Thymus (tissue), 11 donors: ENCODE data around the gene DMD. TPM values are rescaled to one million over a fixed set of nuclear protein-coding genes. Genes with fewer than 3 reads are reported as not detected.

Experiments used
- DNase-seq, 9 donors: peaks; one replicate each; pipeline ENCODE4 v3.0.0-alpha.2; 2013; ENCODE audit warnings: low spot score in 9 of 9, low read depth in 6 of 9, missing footprints in 1 of 9
- H3K27ac ChIP-seq, 2 donors: one replicate each; pipeline ENCODE4 v1.5.1; 2013; ENCODE audit warnings: control low read depth in 1 of 2, low read depth in 1 of 2, low read length in 1 of 2, mild to moderate bottlenecking in 1 of 2, moderate library complexity in 1 of 2
- H3K27me3 ChIP-seq, 2 donors: one replicate each; pipeline ENCODE4 v1.5.1; 2013; ENCODE audit warnings: low read length in 1 of 2; ENCODE audit not compliant: control insufficient read depth in 2 of 2, insufficient read depth in 1 of 2
- H3K36me3 ChIP-seq, 2 donors: one replicate each; pipeline ENCODE4 v1.5.1; 2013; ENCODE audit warnings: low read length in 1 of 2, mild to moderate bottlenecking in 1 of 2, moderate library complexity in 1 of 2; ENCODE audit not compliant: control insufficient read depth in 2 of 2, insufficient read depth in 2 of 2
- H3K4me1 ChIP-seq, 2 donors: one replicate each; pipeline ENCODE4 v1.5.1; 2013; ENCODE audit warnings: low read length in 2 of 2; ENCODE audit not compliant: control insufficient read depth in 2 of 2, insufficient read depth in 2 of 2
- H3K4me3 ChIP-seq, 2 donors: one replicate each; pipeline ENCODE4 v1.5.1; 2013; ENCODE audit warnings: low read length in 2 of 2, control low read depth in 1 of 2, mild to moderate bottlenecking in 1 of 2
- H3K9me3 ChIP-seq, 2 donors: one replicate each; pipeline ENCODE4 v1.5.1; 2013; ENCODE audit warnings: low read length in 1 of 2, mild to moderate bottlenecking in 1 of 2; ENCODE audit not compliant: control insufficient read depth in 2 of 2, insufficient read depth in 1 of 2
- WGBS: extraction: QIAGEN DNeasy Blood & Tissue Kit; methylation state at CpG from one replicate; pipeline ENCODE4 v1.1.7; 2013; 5-methylcytosine and 5-hydroxymethylcytosine counted together
- polyA plus RNA-seq: library from polyadenylated mRNA; stranded (reverse); fragments of 200-250 nt; gene quantifications from one replicate; pipeline ENCODE4 v1.2.3, GENCODE V29; 2013
- total RNA-seq: library from RNA; stranded (reverse); fragments of 120-200 nt; gene quantifications from one replicate; pipeline ENCODE4 v1.2.4, GENCODE V29; 2013
- donor health status: healthy.

The DMD gene
- total and polyA plus RNA-seq, 2 donors = 4.7 to 5.7 TPM

- Histone ChIP-seq H3K27ac (no peak overlapping the region), H3K9me3 (no peaks in the 10 kb centered on the region), H3K4me1 (no peaks in the 10 kb centered on the region), H3K4me3 (no peak overlapping the region), H3K36me3 (no peaks in the 10 kb centered on the region), H3K27me3 (no peaks in the 10 kb centered on the region)
- DNase-seq = no peak
- WGBS = 86% methylated on average over 4 of the region's 4 CpGs
Measured at GRCh38 chrX:32153585-32153984, 1057.8 kb downstream of the DMD start.

GRCh38 chrX:32150141-32150540, 1061.2 kb downstream of the DMD start:
- no peak overlapping the region for H3K4me3 ChIP-seq
- 70% methylated on average over 6 of the region's 6 CpGs for WGBS
- no peaks in the 10 kb centered on the region for H3K36me3 ChIP-seq
- no peaks in the 10 kb centered on the region for H3K4me1 ChIP-seq
- no peaks in the 10 kb centered on the region for H3K9me3 ChIP-seq
- H3K27ac ChIP-seq = no peak overlapping the region
- H3K27me3 ChIP-seq = no peaks in the 10 kb centered on the region
- no peak for DNase-seq

GRCh38 chrX:32141841-32142240, 1069.5 kb downstream of the DMD start:
- 83% methylated on average over 5 of the region's 5 CpGs for WGBS
- Histone ChIP-seq H3K27me3 (no peaks in the 10 kb centered on the region), H3K9me3 (no peaks in the 10 kb centered on the region), H3K4me1 (no peaks in the 10 kb centered on the region), H3K27ac (no peak overlapping the region), H3K4me3 (no peak overlapping the region), H3K36me3 (no peaks in the 10 kb centered on the region)
- DNase-seq = no peak

- Histone ChIP-seq H3K36me3 (no peaks in the 10 kb centered on the region), H3K27ac (no peak overlapping the region), H3K9me3 (no peaks in the 10 kb centered on the region), H3K27me3 (no peaks in the 10 kb centered on the region), H3K4me1 (no peaks in the 10 kb centered on the region), H3K4me3 (no peak overlapping the region)
- no peak for DNase-seq
Measured at GRCh38 chrX:32139476-32139875, 1071.9 kb downstream of the DMD start.

- no peaks in the 10 kb centered on the region for H3K4me1 ChIP-seq
- WGBS = 69% methylated on average over 2 of the region's 2 CpGs
- no peaks in the 10 kb centered on the region for H3K27me3 ChIP-seq
- no peak overlapping the region for H3K4me3 ChIP-seq
- H3K36me3 ChIP-seq = no peaks in the 10 kb centered on the region
- no peaks in the 10 kb centered on the region for H3K9me3 ChIP-seq
- DNase-seq = peak in 2 of 9 donors; percentile 2 to 4
- no peak overlapping the region for H3K27ac ChIP-seq
Measured at GRCh38 chrX:32137525-32137924, 1073.8 kb downstream of the DMD start.

- no peak overlapping the region for H3K27ac ChIP-seq
- WGBS = 84% methylated on average over 1 of the region's 1 CpG
- DNase-seq = no peak
- no peaks in the 10 kb centered on the region for H3K4me1 ChIP-seq
- no peak overlapping the region for H3K4me3 ChIP-seq
- no peaks in the 10 kb centered on the region for H3K27me3 ChIP-seq
- no peaks in the 10 kb centered on the region for H3K36me3 ChIP-seq
- no peaks in the 10 kb centered on the region for H3K9me3 ChIP-seq
Measured at GRCh38 chrX:32126997-32127396, 1084.4 kb downstream of the DMD start.

- DNase-seq = no peak
- Histone ChIP-seq H3K4me1 (no peaks in the 10 kb centered on the region), H3K27ac (no peak overlapping the region), H3K36me3 (no peaks in the 10 kb centered on the region), H3K27me3 (no peaks in the 10 kb centered on the region), H3K4me3 (no peak overlapping the region), H3K9me3 (no peaks in the 10 kb centered on the region)
- 95% methylated on average over 8 of the region's 8 CpGs for WGBS
Measured at GRCh38 chrX:32118832-32119231, 1092.5 kb downstream of the DMD start.

- 90% methylated on average over 3 of the region's 3 CpGs for WGBS
- H3K36me3 ChIP-seq = no peaks in the 10 kb centered on the region
- H3K9me3 ChIP-seq = no peaks in the 10 kb centered on the region
- DNase-seq = no peak
- no peak overlapping the region for H3K4me3 ChIP-seq
- no peak overlapping the region for H3K27ac ChIP-seq
- no peaks in the 10 kb centered on the region for H3K4me1 ChIP-seq
- no peaks in the 10 kb centered on the region for H3K27me3 ChIP-seq
Measured at GRCh38 chrX:32116047-32116446, 1095.3 kb downstream of the DMD start.

GRCh38 chrX:32087663-32088062, 1123.7 kb downstream of the DMD start:
- Histone ChIP-seq H3K27ac (no peak overlapping the region), H3K4me3 (no peak overlapping the region), H3K27me3 (no peaks in the 10 kb centered on the region), H3K9me3 (no peaks in the 10 kb centered on the region), H3K4me1 (no peaks in the 10 kb centered on the region), H3K36me3 (no peaks in the 10 kb centered on the region)
- DNase-seq = no peak
- WGBS = 76% methylated on average over 4 of the region's 4 CpGs

- 95% methylated on average over 7 of the region's 7 CpGs for WGBS
- no peak for DNase-seq
- Histone ChIP-seq H3K36me3 (no peaks in the 10 kb centered on the region), H3K4me3 (no peak overlapping the region), H3K27ac (no peak overlapping the region), H3K27me3 (no peaks in the 10 kb centered on the region), H3K4me1 (no peaks in the 10 kb centered on the region), H3K9me3 (no peaks in the 10 kb centered on the region)
Measured at GRCh38 chrX:32084757-32085156, 1126.6 kb downstream of the DMD start.
